HL-60 (cell line): Measurements from ENCODE around the gene ADD2.

Experiments
- DNase-seq, 2 experiments: peaks; one replicate each; pipeline ENCODE4 v3.0.0-alpha.2; 2010 to 2020; ENCODE audit warnings: low read depth in 1 of 2, low spot score in 1 of 2
- H3K27ac ChIP-seq: fragments of 250-450 bp; sonication (Bioruptor Pico); replicated peaks from 2 replicates; pipeline ENCODE4 v1.5.1; 2020; ENCODE audit warnings: mild to moderate bottlenecking, moderate library complexity
- H3K27me3 ChIP-seq: fragments of 250-450 bp; sonication (Bioruptor Pico); 2 replicates; pipeline ENCODE4 v1.5.1; 2021; ENCODE audit warnings: mild to moderate bottlenecking, moderate library complexity; ENCODE audit not compliant: insufficient read depth, poor library complexity, severe bottlenecking
- H3K4me3 ChIP-seq: replicated peaks from 2 replicates; pipeline ENCODE4 v1.5.1; 2011; ENCODE audit warnings: mild to moderate bottlenecking, control low read depth, low read length; ENCODE audit not compliant: insufficient read depth
- CTCF ChIP-seq: IDR thresholded peaks from one replicate; pipeline ENCODE4 v1.5.1; 2011; ENCODE audit warnings: low read length, control low read depth, inconsistent platforms; ENCODE audit not compliant: insufficient read depth
- GABPA ChIP-seq: IDR thresholded peaks from 2 replicates; pipeline ENCODE4 v1.6.1; 2012; ENCODE audit warnings: low read depth
- POLR2AphosphoS5 ChIP-seq: IDR thresholded peaks from 2 replicates; pipeline ENCODE4 v1.6.1; 2012; ENCODE audit warnings: low read depth
- REST ChIP-seq: IDR thresholded peaks from 2 replicates; pipeline ENCODE4 v1.6.1; 2012; ENCODE audit warnings: low read depth; ENCODE audit not compliant: insufficient replicate concordance
- SPI1 ChIP-seq: IDR thresholded peaks from 2 replicates; pipeline ENCODE4 v1.6.1; 2012; ENCODE audit warnings: low read depth, mild to moderate bottlenecking, borderline replicate concordance

The ADD2 gene

DNA sequence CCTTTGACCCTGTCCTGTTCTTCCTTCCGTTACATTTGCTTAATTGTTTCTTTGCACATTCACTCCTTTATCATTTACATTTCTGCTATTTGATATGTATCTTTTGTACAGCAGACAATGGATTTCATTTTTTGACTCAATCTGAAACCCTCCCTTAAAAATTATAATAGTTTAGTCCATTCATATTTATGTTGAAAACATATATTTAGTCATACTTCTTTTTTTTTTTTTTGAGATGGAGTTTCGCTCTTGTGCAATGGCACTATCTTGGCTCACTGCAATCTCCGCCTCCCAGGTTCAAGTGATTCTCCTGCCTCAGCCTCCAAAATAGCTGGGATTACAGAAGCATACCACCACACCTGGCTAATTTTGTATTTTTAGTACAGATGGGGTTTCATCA is 119.0 kb downstream of the ADD2 start:
- Histone ChIP-seq H3K4me3 (no peak overlapping the region), H3K27me3 (peaks cover 3% of the 10 kb centered on the region), H3K27ac (no peak overlapping the region)
- TF ChIP-seq REST (no peak), CTCF (no peak), POLR2AphosphoS5 (no peak), SPI1 (no peak), GABPA (no peak)
- DNase-seq, result no peak

DNA sequence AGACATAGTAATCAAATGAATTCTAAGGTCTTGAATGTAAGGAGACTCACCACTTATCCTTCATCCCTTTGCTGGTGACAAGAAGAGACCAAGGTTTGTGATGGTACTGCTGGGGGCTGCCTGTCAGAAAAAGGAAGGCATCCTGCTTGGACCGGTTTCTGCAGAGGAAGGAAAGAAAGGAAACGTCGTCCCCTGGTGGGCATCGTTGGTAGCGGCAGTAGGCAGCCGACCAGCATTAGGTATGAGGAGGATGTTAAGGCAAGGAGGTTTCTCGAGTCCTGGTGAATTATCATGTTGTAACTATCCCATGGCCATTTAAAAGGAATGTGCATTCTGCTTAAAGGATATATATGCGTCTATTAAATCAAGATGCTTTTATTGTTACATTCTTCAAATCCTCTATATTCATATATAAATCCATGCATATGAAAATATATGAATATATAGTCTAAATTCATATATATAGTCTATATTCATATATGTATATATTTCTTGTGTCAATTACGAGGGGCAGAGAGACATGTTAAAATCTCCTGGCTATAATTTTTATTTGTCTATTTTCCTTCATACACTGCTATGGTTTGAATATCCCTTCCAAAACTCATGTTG is 120.0 kb downstream of the ADD2 start:
- Histone ChIP-seq H3K27ac (no peak overlapping the region), H3K27me3 (peaks cover 3% of the 10 kb centered on the region), H3K4me3 (no peak overlapping the region)
- TF ChIP-seq REST, result no peak
- TF ChIP-seq CTCF, result peak; percentile 100
- TF ChIP-seq POLR2AphosphoS5, result no peak
- peak; percentile 39 to 68 for DNase-seq

GRCh38 chr2:70646420-70646818 is 121.6 kb downstream of the ADD2 start:
- Histone ChIP-seq H3K4me3 (no peak overlapping the region), H3K27ac (no peak overlapping the region), H3K27me3 (peaks cover 1% of the 10 kb centered on the region)
- TF ChIP-seq CTCF (no peak), SPI1 (no peak), REST (no peak), GABPA (no peak), POLR2AphosphoS5 (no peak)
- no peak for DNase-seq
